HG02973 (cell line): ENCODE measurements around the gene UMODL1.

Experiments
- ATAC-seq: cut with Tn5 transposase; IDR thresholded peaks from one replicate; pipeline ENCODE4 v1.9.1; 2021; ENCODE audit warnings: moderate library complexity; ENCODE audit not compliant: unreplicated experiment

Gene UMODL1

GRCh38 chr21:42039911-42040351 is 31.2 kb upstream of the UMODL1 start:
- ATAC-seq, result no peak

- ATAC-seq, result no peak
Observed at GRCh38 chr21:42040411-42041180, 30.5 kb upstream of the UMODL1 start.

- ATAC-seq, result no peak
Observed at GRCh38 chr21:42041246-42041645, 29.9 kb upstream of the UMODL1 start.

GRCh38 chr21:42041711-42042110 is 29.4 kb upstream of the UMODL1 start:
- no peak for ATAC-seq

GRCh38 chr21:42042651-42043050 is 28.5 kb upstream of the UMODL1 start:
- no peak for ATAC-seq

- no peak for ATAC-seq
Observed at GRCh38 chr21:42043201-42043895, 27.8 kb upstream of the UMODL1 start.

- no peak for ATAC-seq
Observed at GRCh38 chr21:42043961-42044360, 27.2 kb upstream of the UMODL1 start.

GRCh38 chr21:42044871-42045495 is 26.1 kb upstream of the UMODL1 start:
- no peak for ATAC-seq

- ATAC-seq, result no peak
Observed at GRCh38 chr21:42047821-42048613, 23.1 kb upstream of the UMODL1 start.

- no peak for ATAC-seq
Observed at GRCh38 chr21:42048870-42049577, 22.1 kb upstream of the UMODL1 start.

GRCh38 chr21:42049578-42050430 is 21.3 kb upstream of the UMODL1 start:
- ATAC-seq, result no peak

- ATAC-seq, result no peak
Observed at GRCh38 chr21:42051788-42052187, 19.3 kb upstream of the UMODL1 start.

- no peak for ATAC-seq
Observed at GRCh38 chr21:42055425-42055824, 15.7 kb upstream of the UMODL1 start.

GRCh38 chr21:42056468-42056867 is 14.6 kb upstream of the UMODL1 start:
- no peak for ATAC-seq

GRCh38 chr21:42056996-42057689 is 14.0 kb upstream of the UMODL1 start:
- ATAC-seq, result no peak

- no peak for ATAC-seq
Observed at GRCh38 chr21:42057851-42058437, 13.2 kb upstream of the UMODL1 start.

- no peak for ATAC-seq
Observed at GRCh38 chr21:42058631-42059111, 12.4 kb upstream of the UMODL1 start.

GRCh38 chr21:42059141-42059540 is 12.0 kb upstream of the UMODL1 start:
- no peak for ATAC-seq
